ENCODE measurements around the gene SLAMF9. TPM values are rescaled to one million over a fixed set of nuclear protein-coding genes. Genes with fewer than 3 reads are reported as not detected.

The SLAMF9 gene
- total RNA-seq, 1 donor from 2014 or later = not detected

- no peak for DNase-seq (ENCODE audit: extremely low spot score, unreplicated experiment)
- no peak overlapping the region for H3K4me3 Mint-ChIP-seq (ENCODE audit: unreplicated experiment)
- peaks cover 54% of the 10 kb centered on the region for H3K27me3 Mint-ChIP-seq (ENCODE audit: unreplicated experiment)
- H3K36me3 Mint-ChIP-seq (ENCODE audit: unreplicated experiment) = no peaks in the 10 kb centered on the region
- H3K9me3 Mint-ChIP-seq (ENCODE audit: unreplicated experiment) = no peaks in the 10 kb centered on the region
- H3K4me1 Mint-ChIP-seq (ENCODE audit: unreplicated experiment) = no peaks in the 10 kb centered on the region
- H3K27ac Mint-ChIP-seq (ENCODE audit: unreplicated experiment) = no peak overlapping the region
- no peak for TF ChIP-seq CTCF (IDR thresholded peaks at IDR 0.05)
These were observed 25.2 kb upstream of the SLAMF9 start for GRCh38 chr1:159979257-159979656.

GRCh38 chr1:159978107-159978398 is 24.0 kb upstream of the SLAMF9 start:
- peak; percentile 51 for DNase-seq (ENCODE audit: extremely low spot score, unreplicated experiment)
- Mint-ChIP-seq H3K4me1 (ENCODE audit: unreplicated experiment) (no peaks in the 10 kb centered on the region), H3K36me3 (ENCODE audit: unreplicated experiment) (no peaks in the 10 kb centered on the region), H3K4me3 (ENCODE audit: unreplicated experiment) (no peak overlapping the region), H3K9me3 (ENCODE audit: unreplicated experiment) (no peaks in the 10 kb centered on the region), H3K27me3 (ENCODE audit: unreplicated experiment) (peaks cover 44% of the 10 kb centered on the region), H3K27ac (ENCODE audit: unreplicated experiment) (no peak overlapping the region)
- no peak for TF ChIP-seq CTCF (IDR thresholded peaks at IDR 0.05)

- no peak for TF ChIP-seq CTCF (IDR thresholded peaks at IDR 0.05)
- peak; percentile 48 for DNase-seq (ENCODE audit: extremely low spot score, unreplicated experiment)
- Mint-ChIP-seq H3K4me3 (ENCODE audit: unreplicated experiment) (no peak overlapping the region), H3K36me3 (ENCODE audit: unreplicated experiment) (no peaks in the 10 kb centered on the region), H3K4me1 (ENCODE audit: unreplicated experiment) (no peaks in the 10 kb centered on the region), H3K27me3 (ENCODE audit: unreplicated experiment) (peaks cover 41% of the 10 kb centered on the region), H3K27ac (ENCODE audit: unreplicated experiment) (no peak overlapping the region), H3K9me3 (ENCODE audit: unreplicated experiment) (no peaks in the 10 kb centered on the region)
These were observed 23.5 kb upstream of the SLAMF9 start for GRCh38 chr1:159977364-159978106.

GRCh38 chr1:159974350-159974965 is 20.4 kb upstream of the SLAMF9 start:
- H3K27me3 Mint-ChIP-seq (ENCODE audit: unreplicated experiment) = peaks cover 43% of the 10 kb centered on the region
- no peak for TF ChIP-seq CTCF (IDR thresholded peaks at IDR 0.05)
- no peaks in the 10 kb centered on the region for H3K36me3 Mint-ChIP-seq (ENCODE audit: unreplicated experiment)
- no peak overlapping the region for H3K27ac Mint-ChIP-seq (ENCODE audit: unreplicated experiment)
- H3K9me3 Mint-ChIP-seq (ENCODE audit: unreplicated experiment) = no peaks in the 10 kb centered on the region
- peak; percentile 60 for DNase-seq (ENCODE audit: extremely low spot score, unreplicated experiment)
- no peaks in the 10 kb centered on the region for H3K4me1 Mint-ChIP-seq (ENCODE audit: unreplicated experiment)
- H3K4me3 Mint-ChIP-seq (ENCODE audit: unreplicated experiment) = no peak overlapping the region

GRCh38 chr1:159973350-159973940 is 19.4 kb upstream of the SLAMF9 start:
- TF ChIP-seq CTCF (IDR thresholded peaks at IDR 0.05) = no peak
- Mint-ChIP-seq H3K36me3 (ENCODE audit: unreplicated experiment) (no peaks in the 10 kb centered on the region), H3K4me1 (ENCODE audit: unreplicated experiment) (no peaks in the 10 kb centered on the region), H3K27me3 (ENCODE audit: unreplicated experiment) (peaks cover 38% of the 10 kb centered on the region), H3K9me3 (ENCODE audit: unreplicated experiment) (no peaks in the 10 kb centered on the region), H3K4me3 (ENCODE audit: unreplicated experiment) (no peak overlapping the region), H3K27ac (ENCODE audit: unreplicated experiment) (no peak overlapping the region)
- peak; percentile 56 for DNase-seq (ENCODE audit: extremely low spot score, unreplicated experiment)
